DND-41 (cell line): ENCODE data around the gene AQP5.

Experiments
- EZH2 ChIP-seq: IDR thresholded peaks from 3 replicates; pipeline ENCODE4 v1.6.1; 2012; ENCODE audit warnings: borderline replicate concordance, low read depth, mild to moderate bottlenecking, moderate library complexity, low read length, inconsistent platforms; ENCODE audit not compliant: severe bottlenecking
- TF ChIP-seq, protein P1 (sequence below): IDR thresholded peaks from 2 replicates; pipeline ENCODE4 v1.5.1; 2012; ENCODE audit warnings: borderline replicate concordance, low read length, moderate library complexity, mild to moderate bottlenecking; ENCODE audit not compliant: poor library complexity, severe bottlenecking; ENCODE audit errors: extremely low read depth

DNA sequence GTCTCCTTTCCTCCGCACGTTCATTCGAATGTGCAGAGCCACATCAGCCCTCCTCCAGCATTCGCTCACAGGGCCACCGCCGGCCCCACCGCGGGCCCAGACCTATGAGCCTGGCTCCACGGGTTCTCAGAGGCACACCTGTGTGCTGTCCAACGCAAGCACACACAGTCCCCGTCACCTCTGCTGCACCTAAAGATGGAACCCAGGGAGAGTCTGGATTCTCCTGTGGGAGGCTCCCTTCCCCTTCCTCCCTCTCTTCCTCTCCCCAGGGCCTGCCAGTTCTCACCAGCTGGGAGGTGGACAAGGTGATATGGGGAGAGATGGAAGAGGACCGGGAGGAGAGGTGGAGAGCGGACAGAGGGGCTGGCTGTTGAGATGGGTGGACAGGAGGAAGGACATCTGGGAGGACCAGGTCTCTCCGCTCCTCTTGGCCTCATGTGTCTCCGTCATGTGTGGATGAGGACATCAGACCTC lies 6.1 kb downstream of the AQP5 start:
- TF ChIP-seq, protein P1, sequence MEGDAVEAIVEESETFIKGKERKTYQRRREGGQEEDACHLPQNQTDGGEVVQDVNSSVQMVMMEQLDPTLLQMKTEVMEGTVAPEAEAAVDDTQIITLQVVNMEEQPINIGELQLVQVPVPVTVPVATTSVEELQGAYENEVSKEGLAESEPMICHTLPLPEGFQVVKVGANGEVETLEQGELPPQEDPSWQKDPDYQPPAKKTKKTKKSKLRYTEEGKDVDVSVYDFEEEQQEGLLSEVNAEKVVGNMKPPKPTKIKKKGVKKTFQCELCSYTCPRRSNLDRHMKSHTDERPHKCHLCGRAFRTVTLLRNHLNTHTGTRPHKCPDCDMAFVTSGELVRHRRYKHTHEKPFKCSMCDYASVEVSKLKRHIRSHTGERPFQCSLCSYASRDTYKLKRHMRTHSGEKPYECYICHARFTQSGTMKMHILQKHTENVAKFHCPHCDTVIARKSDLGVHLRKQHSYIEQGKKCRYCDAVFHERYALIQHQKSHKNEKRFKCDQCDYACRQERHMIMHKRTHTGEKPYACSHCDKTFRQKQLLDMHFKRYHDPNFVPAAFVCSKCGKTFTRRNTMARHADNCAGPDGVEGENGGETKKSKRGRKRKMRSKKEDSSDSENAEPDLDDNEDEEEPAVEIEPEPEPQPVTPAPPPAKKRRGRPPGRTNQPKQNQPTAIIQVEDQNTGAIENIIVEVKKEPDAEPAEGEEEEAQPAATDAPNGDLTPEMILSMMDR, result no peak
- TF ChIP-seq EZH2, result no peak
